SK-N-SH (cell line): ENCODE results near the gene NPEPL1.
"Not testable (repeated sequence)": the region's sequence is repeated elsewhere in the genome, so short reads cannot be mapped to it uniquely, and the experiment has no call there.

Source experiments
- EZH2phosphoT487 ChIP-seq: fragments of 200-600 bp; sonication (generic); IDR thresholded peaks from 2 replicates; pipeline ENCODE4 v1.6.1; 2017; ENCODE audit warnings: low read depth, mixed run types, mild to moderate bottlenecking, antibody characterized with exemption, moderate library complexity, borderline replicate concordance
- NRF1 ChIP-seq: IDR thresholded peaks from 2 replicates; pipeline ENCODE4 v1.6.1; 2012; ENCODE audit warnings: low read depth, mild to moderate bottlenecking, low read length
- POLR2AphosphoS5 ChIP-seq: IDR thresholded peaks from 2 replicates; pipeline ENCODE4 v1.6.1; 2012; ENCODE audit warnings: low read depth, low read length
- TF ChIP-seq, protein P1 (sequence below): fragments of 200-600 bp; sonication (generic); IDR thresholded peaks from 2 replicates; pipeline ENCODE4 v1.6.1; 2017; ENCODE audit warnings: antibody characterized with exemption, mild to moderate bottlenecking, moderate library complexity

DNA sequence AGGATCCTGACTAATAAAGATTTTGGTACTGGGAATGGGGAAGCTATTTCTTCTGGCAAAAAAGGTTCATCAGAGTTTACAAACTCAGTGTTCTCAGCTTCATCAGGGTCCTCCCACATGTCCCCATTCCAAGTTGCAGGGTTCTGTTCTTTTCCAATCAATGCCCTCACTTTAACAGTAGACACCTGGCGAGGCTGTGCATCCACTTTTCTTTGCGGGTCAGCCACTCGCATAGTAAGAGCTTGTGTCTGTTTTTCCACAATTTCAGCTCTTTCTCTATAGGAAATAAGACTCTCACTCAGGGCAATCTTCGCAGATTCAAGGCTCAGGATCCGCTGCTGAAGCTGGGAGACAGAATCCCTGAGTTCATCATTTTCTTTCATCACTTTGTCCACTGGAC is 65.0 kb downstream of the NPEPL1 start:
- TF ChIP-seq, protein P1, sequence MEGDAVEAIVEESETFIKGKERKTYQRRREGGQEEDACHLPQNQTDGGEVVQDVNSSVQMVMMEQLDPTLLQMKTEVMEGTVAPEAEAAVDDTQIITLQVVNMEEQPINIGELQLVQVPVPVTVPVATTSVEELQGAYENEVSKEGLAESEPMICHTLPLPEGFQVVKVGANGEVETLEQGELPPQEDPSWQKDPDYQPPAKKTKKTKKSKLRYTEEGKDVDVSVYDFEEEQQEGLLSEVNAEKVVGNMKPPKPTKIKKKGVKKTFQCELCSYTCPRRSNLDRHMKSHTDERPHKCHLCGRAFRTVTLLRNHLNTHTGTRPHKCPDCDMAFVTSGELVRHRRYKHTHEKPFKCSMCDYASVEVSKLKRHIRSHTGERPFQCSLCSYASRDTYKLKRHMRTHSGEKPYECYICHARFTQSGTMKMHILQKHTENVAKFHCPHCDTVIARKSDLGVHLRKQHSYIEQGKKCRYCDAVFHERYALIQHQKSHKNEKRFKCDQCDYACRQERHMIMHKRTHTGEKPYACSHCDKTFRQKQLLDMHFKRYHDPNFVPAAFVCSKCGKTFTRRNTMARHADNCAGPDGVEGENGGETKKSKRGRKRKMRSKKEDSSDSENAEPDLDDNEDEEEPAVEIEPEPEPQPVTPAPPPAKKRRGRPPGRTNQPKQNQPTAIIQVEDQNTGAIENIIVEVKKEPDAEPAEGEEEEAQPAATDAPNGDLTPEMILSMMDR, result not testable (repeated sequence)
- TF ChIP-seq EZH2phosphoT487, NRF1, POLR2AphosphoS5: not testable (repeated sequence)
